ENCODE measurements around the gene RHD. TPM values are rescaled to one million over a fixed set of nuclear protein-coding genes. Genes with fewer than 3 reads are reported as not detected.
A peak's percentile ranks its signal among the peaks of the same experiment; 100 is the strongest.

The RHD gene
- total and polyA plus RNA-seq, 10 of the 15 experiments (the other 5 are each of a cell fraction or from before 2014, with no cell fraction given): 0.02 to 0.34 (median 0.18) TPM; not detected in 6

DNA sequence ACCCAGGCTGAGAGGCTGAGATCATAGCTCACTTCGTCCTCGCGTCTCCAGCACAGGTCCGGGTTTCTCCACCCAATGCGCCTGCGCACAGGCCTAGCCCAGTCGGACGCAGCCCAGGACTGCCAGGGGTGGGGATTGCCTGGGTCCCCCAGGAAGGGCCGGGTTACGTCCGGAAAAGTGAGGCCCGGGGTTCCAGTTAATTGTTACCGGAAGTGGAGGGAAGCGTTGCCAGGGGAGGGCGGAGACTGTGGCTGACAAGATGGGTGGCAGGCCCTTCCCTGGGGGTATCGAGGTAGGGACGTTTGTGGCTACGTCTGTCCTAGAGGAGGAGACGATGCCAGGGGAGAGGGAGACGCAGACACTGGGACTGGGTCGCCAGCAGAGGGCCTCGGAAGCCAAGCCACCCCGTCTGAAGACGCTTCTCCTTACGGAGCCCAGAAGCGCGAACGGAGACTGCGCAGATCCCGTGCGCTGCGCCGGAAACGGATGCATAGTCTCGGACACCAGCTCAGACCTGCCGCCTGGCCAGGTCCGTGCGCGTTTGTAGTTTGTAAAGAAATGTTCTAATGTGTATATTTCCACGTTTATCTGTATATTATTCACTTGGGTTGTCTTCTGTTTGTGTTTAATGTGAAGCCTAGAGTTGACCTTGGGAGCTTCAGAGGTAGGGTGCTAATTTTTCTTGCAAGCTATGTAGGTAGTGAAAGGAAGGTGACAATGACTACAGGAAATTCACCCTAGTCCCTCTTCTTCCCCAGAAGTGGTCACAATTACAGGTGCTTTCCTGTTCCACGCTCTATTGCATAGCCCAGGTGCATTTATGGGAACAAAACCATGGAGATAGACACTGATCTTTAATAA, 32.4 kb upstream of the RHD start (continued):
- TF ChIP-seq FOXK2 (IDR thresholded peaks at IDR 0.05): no peak
- TF ChIP-seq MYB (IDR thresholded peaks at IDR 0.05; ENCODE audit: borderline replicate concordance, low read depth, low read length): no peak; the same call in 1 of the 2 replicates
- peak; percentile 71 for TF ChIP-seq CBFB (IDR thresholded peaks at IDR 0.05; ENCODE audit: low read depth)
- no peak for TF ChIP-seq NR2C2 (IDR thresholded peaks at IDR 0.05; ENCODE audit: borderline replicate concordance, control insufficient read depth, insufficient read length, low read depth)
- TF ChIP-seq LARP7 (IDR thresholded peaks at IDR 0.05): peak; percentile 47; the same call in 1 of the 2 replicates
- no peak for TF ChIP-seq WRNIP1 (IDR thresholded peaks at IDR 0.05; ENCODE audit: borderline replicate concordance, low read depth, low read length)
- peak; percentile 65; the same call in 1 of the 2 replicates for TF ChIP-seq MTA2 (IDR thresholded peaks at IDR 0.05; ENCODE audit: low read depth)
- TF ChIP-seq, protein P1, sequence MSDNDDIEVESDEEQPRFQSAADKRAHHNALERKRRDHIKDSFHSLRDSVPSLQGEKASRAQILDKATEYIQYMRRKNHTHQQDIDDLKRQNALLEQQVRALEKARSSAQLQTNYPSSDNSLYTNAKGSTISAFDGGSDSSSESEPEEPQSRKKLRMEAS (IDR thresholded peaks at IDR 0.05; ENCODE audit: low read depth, low read length): no peak; the same call in 1 of the 2 replicates
- TF ChIP-seq, protein P2, sequence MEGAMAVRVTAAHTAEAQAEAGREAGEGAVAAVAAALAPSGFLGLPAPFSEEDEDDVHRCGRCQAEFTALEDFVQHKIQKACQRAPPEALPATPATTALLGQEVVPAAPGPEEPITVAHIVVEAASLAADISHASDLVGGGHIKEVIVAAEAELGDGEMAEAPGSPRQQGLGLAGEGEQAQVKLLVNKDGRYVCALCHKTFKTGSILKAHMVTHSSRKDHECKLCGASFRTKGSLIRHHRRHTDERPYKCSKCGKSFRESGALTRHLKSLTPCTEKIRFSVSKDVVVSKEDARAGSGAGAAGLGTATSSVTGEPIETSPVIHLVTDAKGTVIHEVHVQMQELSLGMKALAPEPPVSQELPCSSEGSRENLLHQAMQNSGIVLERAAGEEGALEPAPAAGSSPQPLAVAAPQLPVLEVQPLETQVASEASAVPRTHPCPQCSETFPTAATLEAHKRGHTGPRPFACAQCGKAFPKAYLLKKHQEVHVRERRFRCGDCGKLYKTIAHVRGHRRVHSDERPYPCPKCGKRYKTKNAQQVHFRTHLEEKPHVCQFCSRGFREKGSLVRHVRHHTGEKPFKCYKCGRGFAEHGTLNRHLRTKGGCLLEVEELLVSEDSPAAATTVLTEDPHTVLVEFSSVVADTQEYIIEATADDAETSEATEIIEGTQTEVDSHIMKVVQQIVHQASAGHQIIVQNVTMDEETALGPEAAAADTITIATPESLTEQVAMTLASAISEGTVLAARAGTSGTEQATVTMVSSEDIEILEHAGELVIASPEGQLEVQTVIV (IDR thresholded peaks at IDR 0.05; ENCODE audit: borderline replicate concordance, partially characterized antibody): peak; percentile 76
- TF ChIP-seq IRF4 (IDR thresholded peaks at IDR 0.05; ENCODE audit: low read depth, low read length): no peak
- TF ChIP-seq RAD21 (IDR thresholded peaks at IDR 0.05; ENCODE audit: insufficient read depth, low read depth, low read length): peak; percentile 39; the same call in 1 of the 2 replicates
- TF ChIP-seq ZNF207 (IDR thresholded peaks at IDR 0.05; ENCODE audit: borderline replicate concordance): 0 out of 2 replicates have a peak, but pooled peaks have one; percentile 81
- peak; percentile 60; the same call in 1 of the 2 replicates for TF ChIP-seq STAT1 (conservative IDR thresholded peaks at IDR 0.05)
- TF ChIP-seq HCFC1 (IDR thresholded peaks at IDR 0.05; ENCODE audit: low read length): peak; percentile 47
- TF ChIP-seq, protein P3, sequence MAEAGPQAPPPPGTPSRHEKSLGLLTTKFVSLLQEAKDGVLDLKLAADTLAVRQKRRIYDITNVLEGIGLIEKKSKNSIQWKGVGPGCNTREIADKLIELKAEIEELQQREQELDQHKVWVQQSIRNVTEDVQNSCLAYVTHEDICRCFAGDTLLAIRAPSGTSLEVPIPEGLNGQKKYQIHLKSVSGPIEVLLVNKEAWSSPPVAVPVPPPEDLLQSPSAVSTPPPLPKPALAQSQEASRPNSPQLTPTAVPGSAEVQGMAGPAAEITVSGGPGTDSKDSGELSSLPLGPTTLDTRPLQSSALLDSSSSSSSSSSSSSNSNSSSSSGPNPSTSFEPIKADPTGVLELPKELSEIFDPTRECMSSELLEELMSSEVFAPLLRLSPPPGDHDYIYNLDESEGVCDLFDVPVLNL (IDR thresholded peaks at IDR 0.05; ENCODE audit: low read depth, low read length): 0 out of 2 replicates have a peak, but pooled peaks have one; percentile 33
- TF ChIP-seq ZZZ3 (IDR thresholded peaks at IDR 0.05; ENCODE audit: control insufficient read depth, insufficient read length, low read depth): no peak
- no peak for TF ChIP-seq TARDBP (IDR thresholded peaks at IDR 0.05; ENCODE audit: borderline replicate concordance)
- TF ChIP-seq, protein P4, sequence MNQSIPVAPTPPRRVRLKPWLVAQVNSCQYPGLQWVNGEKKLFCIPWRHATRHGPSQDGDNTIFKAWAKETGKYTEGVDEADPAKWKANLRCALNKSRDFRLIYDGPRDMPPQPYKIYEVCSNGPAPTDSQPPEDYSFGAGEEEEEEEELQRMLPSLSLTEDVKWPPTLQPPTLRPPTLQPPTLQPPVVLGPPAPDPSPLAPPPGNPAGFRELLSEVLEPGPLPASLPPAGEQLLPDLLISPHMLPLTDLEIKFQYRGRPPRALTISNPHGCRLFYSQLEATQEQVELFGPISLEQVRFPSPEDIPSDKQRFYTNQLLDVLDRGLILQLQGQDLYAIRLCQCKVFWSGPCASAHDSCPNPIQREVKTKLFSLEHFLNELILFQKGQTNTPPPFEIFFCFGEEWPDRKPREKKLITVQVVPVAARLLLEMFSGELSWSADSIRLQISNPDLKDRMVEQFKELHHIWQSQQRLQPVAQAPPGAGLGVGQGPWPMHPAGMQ (IDR thresholded peaks at IDR 0.05; ENCODE audit: borderline replicate concordance): no peak
- no peak for TF ChIP-seq TCF12 (IDR thresholded peaks at IDR 0.05; ENCODE audit: low read depth, low read length)
- peak; percentile 51 for TF ChIP-seq MEF2B (IDR thresholded peaks at IDR 0.05; ENCODE audit: partially characterized antibody, poor library complexity, severe bottlenecking)
- TF ChIP-seq ATF7 (IDR thresholded peaks at IDR 0.05; ENCODE audit: low read depth): peak; percentile 67
- TF ChIP-seq YY1 (IDR thresholded peaks at IDR 0.05; ENCODE audit: low read depth, low read length): peak; percentile 75
- TF ChIP-seq RUNX3 (IDR thresholded peaks at IDR 0.05; ENCODE audit: low read length): peak; percentile 69
- no peak for TF ChIP-seq SIX5 (IDR thresholded peaks at IDR 0.05; ENCODE audit: low read depth, low read length, severe bottlenecking)
- TF ChIP-seq NR2C1 (IDR thresholded peaks at IDR 0.05): no peak; the same call in 1 of the 2 replicates
- peak; percentile 32; the same call in 1 of the 2 replicates for TF ChIP-seq ESRRA (IDR thresholded peaks at IDR 0.05; ENCODE audit: low read length)
- peak; percentile 68 for TF ChIP-seq SIN3A (IDR thresholded peaks at IDR 0.05; ENCODE audit: low read depth, low read length)
